H1 (cell line): ENCODE measurements around the gene DDR2. TPM values are rescaled to one million over a fixed set of nuclear protein-coding genes. Genes with fewer than 3 reads are reported as not detected.
A peak's percentile ranks its signal among the peaks of the same experiment; 100 is the strongest.

ENCODE experiments used
- CTCF ChIA-PET: fragments of 300-600 bp; sonication (Branson Sonifier 250); formaldehyde crosslinking; loops from one replicate; lab custom pipeline; 2021; ENCODE audit not compliant: partially characterized antibody; lab: Charles Lee
- POLR2A ChIA-PET: fragments of 300-600 bp; sonication (Branson Sonifier 250); formaldehyde crosslinking; loops from one replicate; lab custom pipeline; 2021; ENCODE audit warnings: inconsistent platforms; ENCODE audit not compliant: partially characterized antibody; lab: Charles Lee
- DNase-seq, 2 experiments: peaks; one replicate each; pipeline versions ENCODE4 v3.0.0 to v3.0.0-alpha.2; 2010 to 2022; ENCODE audit warnings: low spot score in 2 of 2, low read depth in 1 of 2, mixed read lengths in 1 of 2
- FAIRE-seq: peaks from 2 replicates; lab custom pipeline; 2011; peaks lifted over from hg19 to GRCh38; lab: Jason Lieb, UNC
- H2AFZ ChIP-seq: 2 replicates; pipeline ENCODE4 v1.8.1; 2012; ENCODE audit warnings: low read length, inconsistent platforms
- H2AK5ac ChIP-seq: 2 replicates; pipeline ENCODE4 v1.6.1; 2013; ENCODE audit warnings: low read depth, low read length
- H2BK120ac ChIP-seq: replicated peaks from 2 replicates; pipeline ENCODE3; 2013; ENCODE audit warnings: low read depth, low read length, inconsistent platforms
- H2BK12ac ChIP-seq: 2 replicates; pipeline ENCODE4 v1.6.1; 2013; ENCODE audit warnings: low read depth, low read length
- H2BK15ac ChIP-seq: 2 replicates; pipeline ENCODE4 v1.6.1; 2013; ENCODE audit warnings: low read length
- H2BK20ac ChIP-seq: 2 replicates; pipeline ENCODE4 v1.6.1; 2013; ENCODE audit warnings: low read length
- H2BK5ac ChIP-seq: 2 replicates; pipeline ENCODE4 v1.6.1; 2013; ENCODE audit warnings: low read depth, low read length
- H3K14ac ChIP-seq: 2 replicates; pipeline ENCODE4 v1.6.1; 2013; ENCODE audit warnings: inconsistent platforms; ENCODE audit not compliant: insufficient read length
- H3K18ac ChIP-seq: 2 replicates; pipeline ENCODE4 v1.6.1; 2013; ENCODE audit warnings: low read length; ENCODE audit errors: extremely low read depth
- H3K23ac ChIP-seq: 2 replicates; pipeline ENCODE4 v1.6.1; 2013; ENCODE audit warnings: inconsistent platforms; ENCODE audit not compliant: insufficient read length
- H3K23me2 ChIP-seq: 2 replicates; pipeline ENCODE4 v1.6.1; 2013; ENCODE audit warnings: low read depth, low read length
- H3K27ac ChIP-seq: 2 replicates; pipeline ENCODE4 v1.6.1; 2011; ENCODE audit warnings: low read depth, low read length, inconsistent platforms
- H3K27me3 ChIP-seq, 4 experiments: replicated peaks in 1 of 4; 1 replicate in 1 of 4; 2 replicates in 3 of 4; pipeline versions ENCODE4 v1.6.1 to v1.8.1; 2011 to 2013; ENCODE audit warnings: low read length in 3 of 4, mild to moderate bottlenecking in 3 of 4, inconsistent platforms in 2 of 4, mixed read lengths in 2 of 4, moderate library complexity in 1 of 4; ENCODE audit not compliant: control insufficient read depth in 3 of 4, insufficient read depth in 3 of 4; ENCODE audit errors: extremely low read depth in 1 of 4
- H3K36me3 ChIP-seq, 4 experiments: 2 replicates each; pipeline versions ENCODE4 v1.6.1 to v1.8.1; 2011 to 2013; ENCODE audit warnings: mild to moderate bottlenecking in 4 of 4, low read length in 3 of 4, moderate library complexity in 2 of 4, control low read depth in 1 of 4, inconsistent platforms in 1 of 4; ENCODE audit not compliant: insufficient read depth in 4 of 4, control insufficient read depth in 2 of 4
- H3K4ac ChIP-seq: replicated peaks from 2 replicates; pipeline ENCODE3; 2013; ENCODE audit warnings: low read length, low read depth, mixed read lengths, inconsistent platforms; ENCODE audit not compliant: insufficient read length
- H3K4me1 ChIP-seq, 4 experiments: replicated peaks in 1 of 4; 1 replicate in 1 of 4; 2 replicates in 3 of 4; pipeline versions ENCODE4 v1.6.1 to v1.8.1; 2011 to 2013; ENCODE audit warnings: low read length in 3 of 4, inconsistent platforms in 2 of 4, mixed read lengths in 1 of 4; ENCODE audit not compliant: insufficient read depth in 4 of 4, control insufficient read depth in 3 of 4
- H3K4me2 ChIP-seq, 2 experiments: 2 replicates each; pipeline versions ENCODE4 v1.6.1 to v1.8.1; 2011 to 2013; ENCODE audit warnings: low read depth in 2 of 2, low read length in 2 of 2, control low read depth in 1 of 2, inconsistent platforms in 1 of 2, mild to moderate bottlenecking in 1 of 2; ENCODE audit not compliant: insufficient read depth in 1 of 2
- H3K4me3 ChIP-seq, 4 experiments: fragments of 200-600, 300-600 bp in 1 of 4; sonication (generic), shearing (Covaris generic), sonication (Bioruptor Twin) in 1 of 4; 2 replicates each; pipeline versions ENCODE4 v1.5.1 to v1.8.1; 2011 to 2016; ENCODE audit warnings: low read length in 4 of 4, low read depth in 3 of 4, control low read depth in 2 of 4, inconsistent platforms in 2 of 4, mild to moderate bottlenecking in 2 of 4, mixed read lengths in 1 of 4, moderate library complexity in 1 of 4; ENCODE audit not compliant: insufficient read depth in 2 of 4; ENCODE audit errors: extremely low read depth in 1 of 4
- H3K56ac ChIP-seq: replicated peaks from 2 replicates; pipeline ENCODE3; 2013; ENCODE audit warnings: low read depth, mild to moderate bottlenecking, mixed read lengths, low read length, inconsistent platforms; ENCODE audit not compliant: insufficient read length
- H3K79me1 ChIP-seq: 2 replicates; pipeline ENCODE4 v1.6.1; 2013; ENCODE audit warnings: low read depth, low read length, control low read depth
- H3K79me2 ChIP-seq, 2 experiments: 2 replicates each; pipeline versions ENCODE4 v1.6.1 to v1.8.1; 2012 to 2013; ENCODE audit warnings: low read length in 2 of 2, mild to moderate bottlenecking in 2 of 2, inconsistent platforms in 1 of 2; ENCODE audit not compliant: insufficient read depth in 2 of 2, control insufficient read depth in 1 of 2
- H3K9ac ChIP-seq, 4 experiments: replicated peaks in 1 of 4; 1 replicate in 1 of 4; 2 replicates in 3 of 4; pipeline versions ENCODE4 v1.6.1 to v1.8.1; 2011 to 2013; ENCODE audit warnings: low read depth in 3 of 4, low read length in 3 of 4, control low read depth in 2 of 4, mild to moderate bottlenecking in 2 of 4, moderate library complexity in 2 of 4, inconsistent platforms in 1 of 4; ENCODE audit errors: extremely low read depth in 1 of 4
- H3K9me3 ChIP-seq, 2 experiments: 2 replicates each; pipeline versions ENCODE4 v1.6.1 to v1.8.1; 2012 to 2013; ENCODE audit warnings: mild to moderate bottlenecking in 2 of 2, moderate library complexity in 2 of 2, control low read depth in 1 of 2, inconsistent platforms in 1 of 2, low read depth in 1 of 2, low read length in 1 of 2, mixed read lengths in 1 of 2; ENCODE audit not compliant: insufficient read depth in 2 of 2
- H4K20me1 ChIP-seq, 2 experiments: replicated peaks in 1 of 2; 2 replicates each; pipeline versions ENCODE3 to v1.8.1; 2011 to 2013; ENCODE audit warnings: inconsistent platforms in 2 of 2, low read length in 2 of 2, mild to moderate bottlenecking in 1 of 2; ENCODE audit not compliant: insufficient read depth in 2 of 2, control insufficient read depth in 1 of 2
- H4K5ac ChIP-seq: 2 replicates; pipeline ENCODE4 v1.6.1; 2013; ENCODE audit warnings: low read length, low read depth, mixed read lengths, inconsistent platforms; ENCODE audit not compliant: insufficient read length
- H4K8ac ChIP-seq: 2 replicates; pipeline ENCODE4 v1.8.0; 2013; ENCODE audit warnings: mild to moderate bottlenecking, moderate library complexity, low read length, inconsistent platforms; ENCODE audit not compliant: insufficient read depth; ENCODE audit errors: extremely low read depth
- H4K91ac ChIP-seq: replicated peaks from 2 replicates; pipeline ENCODE3; 2013; ENCODE audit warnings: low read length, mixed read lengths, inconsistent platforms; ENCODE audit not compliant: insufficient read length
- ASH2L ChIP-seq: fragments of 200-600, 300-600 bp; sonication (generic); IDR thresholded peaks from one replicate; pipeline ENCODE4 v1.7.1; 2017; ENCODE audit warnings: low read length
- CHD1 ChIP-seq: IDR thresholded peaks from 2 replicates; pipeline ENCODE4 v1.6.1; 2012; ENCODE audit warnings: low read depth, low read length, improper control_type of control experiment
- CHD2 ChIP-seq: IDR thresholded peaks from 2 replicates; pipeline ENCODE4 v1.6.1; 2012; ENCODE audit warnings: low read length, improper control_type of control experiment
- CREB1 ChIP-seq: IDR thresholded peaks from 2 replicates; pipeline ENCODE4 v1.6.1; 2012; ENCODE audit warnings: inconsistent platforms
- GTF2F1 ChIP-seq: IDR thresholded peaks from 2 replicates; pipeline ENCODE4 v1.6.1; 2012; ENCODE audit warnings: low read depth, low read length, improper control_type of control experiment, borderline replicate concordance
- MAX ChIP-seq: IDR thresholded peaks from 2 replicates; pipeline ENCODE4 v1.6.1; 2012; ENCODE audit warnings: inconsistent platforms
- PHF8 ChIP-seq: fragments of 200-600 bp; sonication (generic); conservative IDR thresholded peaks from 2 replicates; pipeline ENCODE4 v1.7.1; 2012; ENCODE audit warnings: low read depth, mild to moderate bottlenecking, inconsistent platforms, low read length, moderate library complexity
- RAD21 ChIP-seq, 2 experiments: IDR thresholded peaks in 1 of 2; conservative IDR thresholded peaks in 1 of 2; 2 replicates each; pipeline ENCODE4 v1.6.1; 2011; ENCODE audit warnings: low read depth in 2 of 2, low read length in 2 of 2, improper control_type of control experiment in 1 of 2, inconsistent platforms in 1 of 2, mild to moderate bottlenecking in 1 of 2, moderate library complexity in 1 of 2
- SAP30 ChIP-seq: fragments of 300-600 bp; sonication (generic); IDR thresholded peaks from 2 replicates; pipeline ENCODE4 v1.7.1; 2012; ENCODE audit warnings: low read length, moderate library complexity, mild to moderate bottlenecking, inconsistent platforms; ENCODE audit not compliant: insufficient read depth, insufficient replicate concordance
- TAF1 ChIP-seq: IDR thresholded peaks from 2 replicates; pipeline ENCODE4 v1.6.1; 2011; ENCODE audit warnings: mild to moderate bottlenecking, low read depth, low read length
- TCF12 ChIP-seq: IDR thresholded peaks from 2 replicates; pipeline ENCODE4 v1.6.1; 2011; ENCODE audit warnings: low read depth, mild to moderate bottlenecking, low read length
- WGBS, 2 experiments: shearing (Covaris generic) in 1 of 2; methylation state at CpG; one replicate each; pipeline versions ENCODE4 v1.1.6 to v1.1.7; 2013 to 2015; ENCODE audit warnings: low lambda C conversion rate in 2 of 2, mixed read lengths in 2 of 2, inconsistent platforms in 1 of 2, low coverage in 1 of 2, missing lambda C conversion rate in 1 of 2; ENCODE audit not compliant: insufficient replicate concordance in 2 of 2, insufficient coverage in 1 of 2, insufficient read length in 1 of 2; ENCODE audit errors: extremely low coverage in 1 of 2, missing lambda C conversion rate in 1 of 2; 5-methylcytosine and 5-hydroxymethylcytosine counted together
- polyA plus RNA-seq, 7 experiments: library from polyadenylated mRNA; depleted of rRNA in 3 of 7; stranded (reverse) in 5 of 7; unstranded in 2 of 7; fragments of >200 nt in 5 of 7; fragments of 200-250 nt in 2 of 7; gene quantifications; 1 replicate in 5 of 7; 2 replicates in 1 of 7; 4 replicates in 1 of 7; pipeline versions ENCODE4 v1.2.1 to v1.2.3, GENCODE V29; 2011 to 2013; ENCODE audit warnings: missing spikeins in 2 of 7, mixed read lengths in 2 of 7
- total RNA-seq: library from RNA; stranded (reverse); fragmentation: NEBNext Ultra II Directional; extraction: Animal tissue kit (Norgen Biotek cat#: 25700); gene quantifications from 2 replicates; pipeline ENCODE4 v1.2.1, GENCODE V29; 2021

The DDR2 gene
- total and polyA plus RNA-seq, 2 of the 8 experiments (the other 6 are each of a cell fraction or from before 2014, with no cell fraction given), result 1.00 to 2.1 TPM

GRCh38 chr1:162822391-162823200, 190.3 kb downstream of the DDR2 start:
- Histone ChIP-seq H3K56ac (peak overlapping the region; percentile 44), H3K4ac (no peak overlapping the region), H3K14ac (no peak overlapping the region), H3K79me1 (no peaks in the 10 kb centered on the region), H3K27ac (no peak overlapping the region), H3K23ac (no peak overlapping the region), H3K18ac (peak overlapping the region; percentile 86), H4K91ac (peak overlapping the region; percentile 89), H2AFZ (peak overlapping the region; percentile 98), H3K4me3 (peak overlapping the region; percentile 56 to 75 (median 73)), H3K4me1 (peaks cover 0 to 5% (median 1%) of the 10 kb centered on the region in 4 experiments; a peak in 4 of 7 replicates), H3K79me2 (no peaks in the 10 kb centered on the region), H2BK20ac (0 out of 2 replicates have a peak overlapping the region, but pooled peaks have one; percentile 80), H2BK120ac (no peak overlapping the region), H3K27me3 (no peaks in the 10 kb centered on the region), H2BK5ac (no peak overlapping the region), H4K20me1 (no peaks in the 10 kb centered on the region), H3K36me3 (no peaks in the 10 kb centered on the region), H2BK12ac (0 out of 2 replicates have a peak overlapping the region, but pooled peaks have one; percentile 31), H4K8ac (peak overlapping the region; percentile 83; the same call in 1 of the 2 replicates), H3K9ac (peak overlapping the region in 3 of 4 experiments; percentile 45 to 54 (median 48); a peak in 5 of 7 replicates), H4K5ac (peak overlapping the region; percentile 76), H2BK15ac (peak overlapping the region; percentile 92; the same call in 1 of the 2 replicates), H3K9me3 (no peaks in the 10 kb centered on the region), H3K4me2 (peak overlapping the region; percentile 64 to 75), H3K23me2 (peaks cover 7% of the 10 kb centered on the region), H2AK5ac (no peak overlapping the region)
- ChIA-PET POLR2A (no interaction called here), CTCF (interaction anchor here (0.5 to 1.8 kb wide), 8 partner anchors 11 to 939 kb away, joined by 3 to 6 read pairs (median 3); partner anchors contain the start of gene DDR2)
- DNase-seq (peak; percentile 44 to 78), FAIRE-seq (no peak)
- WGBS, 2 experiments, result 1% methylated on average over 44 of the region's 44 CpGs; no CpG with 5 or more reads in 1 of the 2 experiments
- TF ChIP-seq RAD21 (IDR thresholded peaks at IDR 0.05 in 1 of 2, conservative IDR thresholded peaks at IDR 0.05 in 1 of 2; ENCODE audit: low read depth in 2 of 2, low read length in 2 of 2), result peak in 1 of 2 experiments; percentile 35; a peak in 2 of 4 replicates
- 0 out of 2 replicates have a peak, but pooled peaks have one; percentile 22 for TF ChIP-seq CREB1
- no peak for TF ChIP-seq CHD1
- no peak for TF ChIP-seq TCF12
- TF ChIP-seq SAP30, result peak; percentile 40
- no peak for TF ChIP-seq GTF2F1
- peak; percentile 89 for TF ChIP-seq ASH2L
- TF ChIP-seq PHF8, result 0 out of 2 replicates have a peak, but pooled peaks have one; percentile 38
- TF ChIP-seq MAX, result peak; percentile 47; the same call in 1 of the 2 replicates
- 0 out of 2 replicates have a peak, but pooled peaks have one; percentile 33 for TF ChIP-seq CHD2
- TF ChIP-seq TAF1, result peak; percentile 76; the same call in 1 of the 2 replicates
